22Rv1 (cell line): ENCODE measurements around the gene STS.

Source experiments
- H3K27ac ChIP-seq: fragments of 450-650 bp; 2 replicates; pipeline ENCODE4 v1.5.1; 2017
- CTCF ChIP-seq: fragments of 450-650 bp; IDR thresholded peaks from 2 replicates; pipeline ENCODE4 v1.5.1; 2017; ENCODE audit warnings: mild to moderate bottlenecking
- ZFX ChIP-seq: fragments of 450-650 bp; IDR thresholded peaks from 2 replicates; pipeline ENCODE4 v1.6.1; 2017; ENCODE audit warnings: antibody characterized with exemption, borderline replicate concordance

STS gene

DNA sequence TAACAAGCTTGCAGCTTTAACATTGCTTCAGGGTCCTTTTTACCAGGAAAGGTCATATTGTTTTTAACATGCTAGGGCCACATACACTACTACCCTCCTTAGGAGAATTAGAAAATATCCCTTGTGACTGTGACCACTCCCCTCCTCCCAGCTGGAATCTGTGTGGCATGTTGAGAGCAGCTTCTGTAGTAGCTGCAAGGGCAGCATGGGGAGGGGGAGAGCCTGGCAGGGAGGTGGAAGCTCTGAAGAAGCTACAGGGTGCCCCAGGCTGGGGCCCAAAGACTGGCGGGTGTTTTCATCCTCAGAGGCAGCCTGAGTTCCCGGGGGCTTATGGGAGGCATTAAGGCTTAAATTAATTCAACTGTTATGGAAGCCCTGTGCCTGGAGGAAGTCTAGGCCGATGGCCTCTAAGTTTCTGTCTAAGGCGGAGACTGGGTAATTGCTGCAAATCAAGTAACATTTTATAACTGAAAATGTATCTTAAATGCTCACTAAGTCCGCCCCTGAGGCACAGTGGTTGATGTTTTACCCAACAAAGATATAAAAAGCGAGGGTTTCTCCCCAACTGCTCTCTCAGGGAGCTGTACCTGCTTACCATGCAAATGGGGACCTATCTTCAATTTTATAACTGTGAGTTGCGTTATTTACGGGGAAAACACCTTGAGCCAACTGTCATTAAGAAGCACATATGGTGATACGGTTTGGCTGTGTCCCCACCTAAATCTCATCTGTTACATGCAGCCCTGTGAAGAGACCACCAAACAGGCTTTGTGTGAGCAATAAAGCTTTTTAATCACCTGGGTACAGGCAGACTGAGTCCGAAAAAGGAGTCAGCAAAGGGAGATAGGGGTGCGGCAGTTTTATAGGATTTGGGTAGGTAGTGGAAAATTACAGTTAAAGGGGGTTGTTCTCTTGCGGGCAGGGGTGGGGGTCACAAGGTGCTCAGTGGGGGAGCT is 37.4 kb upstream of the STS start:
- TF ChIP-seq CTCF, result no peak
- TF ChIP-seq ZFX, result no peak
- H3K27ac ChIP-seq, result no peak overlapping the region

DNA sequence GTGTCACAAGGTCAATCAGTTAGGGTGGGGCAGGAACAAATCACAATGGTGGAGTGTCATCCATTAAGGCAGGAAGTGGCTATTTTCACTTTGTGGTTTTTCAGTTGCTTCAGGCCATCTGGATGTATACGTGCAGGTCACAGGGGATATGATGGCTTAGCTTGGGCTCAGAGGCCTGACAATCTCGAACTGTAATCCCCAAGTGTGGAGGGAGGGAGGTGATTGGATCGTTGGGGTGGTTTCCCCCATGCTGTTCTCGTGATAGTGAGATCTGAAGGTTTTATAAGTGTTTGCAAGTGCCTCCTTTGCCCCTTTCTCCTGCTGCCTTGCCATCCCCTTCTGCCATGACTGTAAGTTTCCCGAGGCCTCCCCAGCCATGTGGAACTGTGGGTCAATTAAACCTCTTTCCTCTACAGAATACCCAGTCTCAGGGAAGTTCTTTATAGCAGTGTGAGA is 36.7 kb upstream of the STS start:
- H3K27ac ChIP-seq, result no peak overlapping the region
- TF ChIP-seq CTCF (no peak), ZFX (no peak)

- TF ChIP-seq CTCF (no peak), ZFX (no peak)
- H3K27ac ChIP-seq, result no peak overlapping the region
These were observed 36.0 kb upstream of the STS start for GRCh38 chrX:7111518-7111917.

DNA sequence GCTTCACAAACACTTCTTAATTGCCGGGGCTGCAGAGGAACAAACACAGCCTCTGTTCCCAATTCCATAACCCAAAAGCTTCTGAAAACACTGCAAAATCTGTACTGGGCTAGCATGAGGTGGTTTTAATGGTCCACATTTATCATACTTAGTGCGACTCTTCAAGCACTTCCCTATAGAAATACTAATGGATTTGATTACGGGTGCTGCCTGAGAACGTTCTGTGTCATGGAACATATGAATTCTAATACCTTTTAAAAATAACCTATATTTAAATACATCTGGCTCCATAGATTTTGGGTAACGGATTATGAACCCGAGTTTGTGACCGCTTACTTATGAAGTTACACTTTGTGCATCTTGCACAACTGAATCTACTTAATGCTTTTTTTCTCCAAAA is 35.4 kb upstream of the STS start:
- TF ChIP-seq ZFX, result no peak
- TF ChIP-seq CTCF, result no peak
- no peak overlapping the region for H3K27ac ChIP-seq

- no peak for TF ChIP-seq ZFX
- no peak for TF ChIP-seq CTCF
- H3K27ac ChIP-seq, result no peak overlapping the region
These were observed 32.0 kb upstream of the STS start for GRCh38 chrX:7115557-7115956.

DNA sequence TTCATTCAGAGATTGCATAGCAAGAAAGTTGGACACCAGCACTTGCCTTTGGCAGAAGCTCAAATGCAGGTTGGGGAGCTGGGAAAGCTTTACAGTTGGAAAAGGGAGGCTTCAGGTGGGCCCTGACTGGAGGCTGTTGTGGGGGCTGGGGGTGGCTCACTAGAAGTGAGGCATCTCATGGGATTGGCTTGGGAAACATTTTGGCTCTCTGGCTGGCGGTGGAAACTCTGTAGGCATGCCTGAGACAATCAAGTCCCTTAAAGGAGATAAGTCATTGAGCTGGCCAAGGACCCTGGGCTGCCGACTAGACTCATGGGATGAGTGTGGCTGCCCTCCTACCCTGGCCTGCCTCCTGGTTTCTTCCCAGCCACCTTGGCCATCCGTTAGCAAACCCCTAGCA is 31.4 kb upstream of the STS start:
- H3K27ac ChIP-seq, result no peak overlapping the region
- TF ChIP-seq ZFX (no peak), CTCF (no peak)

DNA sequence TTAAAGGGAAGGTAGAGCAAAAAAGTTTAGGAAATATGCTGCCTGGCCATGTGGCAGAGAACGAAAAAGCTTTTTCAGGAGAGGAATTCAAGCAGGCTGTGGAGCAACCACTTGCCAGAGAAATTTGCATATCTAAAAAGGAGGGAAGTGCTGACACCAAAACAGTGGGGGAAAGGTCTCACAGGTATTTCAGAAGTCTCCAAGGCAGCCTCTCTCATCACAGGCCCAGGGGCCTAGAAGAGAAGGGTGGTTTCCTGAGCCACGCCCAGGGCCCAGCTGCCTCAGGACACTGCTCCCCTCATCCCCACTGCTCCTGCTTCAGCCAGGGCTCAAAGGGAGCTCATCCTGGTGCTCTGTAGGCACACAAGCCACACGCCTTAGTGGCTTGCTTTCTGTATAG is 29.9 kb upstream of the STS start:
- no peak for TF ChIP-seq ZFX
- TF ChIP-seq CTCF, result no peak
- no peak overlapping the region for H3K27ac ChIP-seq
